Mucosa of descending colon (tissue), 3 donors: ENCODE results near the gene DRGX. TPM values are rescaled to one million over a fixed set of nuclear protein-coding genes. Genes with fewer than 3 reads are reported as not detected.

ENCODE experiments used
- ATAC-seq: fragments of 200-7000 bp; cut with Tn5 transposase; one replicate; pipeline ENCODE4 v1.9.1; 2020; ENCODE audit warnings: mild to moderate bottlenecking, moderate library complexity
- DNase-seq, 3 donors: peaks; one replicate each; pipeline ENCODE4 v3.0.0-alpha.2; 2020
- H3K36me3 ChIP-seq: fragments of 200-600 bp; one replicate; pipeline ENCODE4 v1.8.0; 2021; ENCODE audit warnings: low read depth, mild to moderate bottlenecking
- H3K4me1 ChIP-seq: fragments of 200-600 bp; one replicate; pipeline ENCODE4 v1.8.0; 2021; ENCODE audit warnings: low read depth, mild to moderate bottlenecking
- H3K4me3 ChIP-seq: fragments of 200-600 bp; one replicate; pipeline ENCODE4 v1.8.0; 2021; ENCODE audit warnings: mild to moderate bottlenecking
- H3K9me3 ChIP-seq: fragments of 200-600 bp; one replicate; pipeline ENCODE4 v1.8.0; 2021; ENCODE audit warnings: mild to moderate bottlenecking
- intact Hi-C, 2 donors: fragments of 100-400 bp; cut with DNase I in 1 of 2; cut with micrococcal nuclease in 1 of 2; formaldehyde crosslinking; loops; one replicate each; pipeline versions ENCODE4 v1.11.0 to v1.11.1; 2022; cut with DNase I, micrococcal nuclease
- total RNA-seq, 3 donors: library from RNA; stranded (reverse); fragmentation: NEBNext Ultra II Directional in 2 of 3; extraction: Animal tissue kit (Norgen Biotek cat#: 25700) in 2 of 3; gene quantifications; one replicate each; pipeline versions ENCODE4 v1.2.1 to v1.2.4, GENCODE V29; 2021 to 2023
- TF ChIP-seq, protein P1 (sequence below): fragments of 200-600 bp; IDR thresholded peaks from one replicate; pipeline ENCODE4 v1.8.0; 2022; ENCODE audit warnings: antibody characterized with exemption, mild to moderate bottlenecking
- donor health status: DM: no; HTN: no; CAD: no; lungs with moderate emphysema.
- donor health status: DM: no; HTN: no; CAD: no.
- donor health status: DM: no; HTN: yes; CAD: no.

DRGX gene
- total RNA-seq, 3 donors from 2014 or later = 0.10 to 0.35 (median 0.22) TPM

DNA sequence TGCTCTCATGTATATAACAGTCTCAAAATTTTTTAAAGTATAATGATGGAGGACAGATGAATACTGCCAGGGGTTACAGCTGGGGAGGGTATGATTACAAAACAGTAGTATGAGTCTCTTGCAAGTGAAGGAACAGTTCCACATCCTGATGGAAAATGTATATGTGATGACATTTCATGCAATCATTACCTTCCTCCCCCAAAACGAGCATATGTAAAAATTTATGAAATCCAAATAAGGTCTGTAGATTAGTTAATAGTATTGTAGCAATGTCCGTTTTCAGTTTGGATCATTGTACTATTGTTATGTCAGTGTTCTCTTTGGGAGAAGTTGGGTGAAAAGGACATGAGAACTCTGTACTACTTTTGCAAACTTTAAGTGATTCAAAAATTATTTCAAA lies 38.0 kb downstream of the DRGX start:
- Histone ChIP-seq H3K9me3 (no peaks in the 10 kb centered on the region), H3K36me3 (no peaks in the 10 kb centered on the region), H3K4me3 (no peak overlapping the region), H3K4me1 (no peaks in the 10 kb centered on the region)
- TF ChIP-seq, protein P1, sequence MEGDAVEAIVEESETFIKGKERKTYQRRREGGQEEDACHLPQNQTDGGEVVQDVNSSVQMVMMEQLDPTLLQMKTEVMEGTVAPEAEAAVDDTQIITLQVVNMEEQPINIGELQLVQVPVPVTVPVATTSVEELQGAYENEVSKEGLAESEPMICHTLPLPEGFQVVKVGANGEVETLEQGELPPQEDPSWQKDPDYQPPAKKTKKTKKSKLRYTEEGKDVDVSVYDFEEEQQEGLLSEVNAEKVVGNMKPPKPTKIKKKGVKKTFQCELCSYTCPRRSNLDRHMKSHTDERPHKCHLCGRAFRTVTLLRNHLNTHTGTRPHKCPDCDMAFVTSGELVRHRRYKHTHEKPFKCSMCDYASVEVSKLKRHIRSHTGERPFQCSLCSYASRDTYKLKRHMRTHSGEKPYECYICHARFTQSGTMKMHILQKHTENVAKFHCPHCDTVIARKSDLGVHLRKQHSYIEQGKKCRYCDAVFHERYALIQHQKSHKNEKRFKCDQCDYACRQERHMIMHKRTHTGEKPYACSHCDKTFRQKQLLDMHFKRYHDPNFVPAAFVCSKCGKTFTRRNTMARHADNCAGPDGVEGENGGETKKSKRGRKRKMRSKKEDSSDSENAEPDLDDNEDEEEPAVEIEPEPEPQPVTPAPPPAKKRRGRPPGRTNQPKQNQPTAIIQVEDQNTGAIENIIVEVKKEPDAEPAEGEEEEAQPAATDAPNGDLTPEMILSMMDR = no peak
- intact Hi-C loops = no loop called here
- DNase-seq = no peak
- ATAC-seq = no peak

DNA sequence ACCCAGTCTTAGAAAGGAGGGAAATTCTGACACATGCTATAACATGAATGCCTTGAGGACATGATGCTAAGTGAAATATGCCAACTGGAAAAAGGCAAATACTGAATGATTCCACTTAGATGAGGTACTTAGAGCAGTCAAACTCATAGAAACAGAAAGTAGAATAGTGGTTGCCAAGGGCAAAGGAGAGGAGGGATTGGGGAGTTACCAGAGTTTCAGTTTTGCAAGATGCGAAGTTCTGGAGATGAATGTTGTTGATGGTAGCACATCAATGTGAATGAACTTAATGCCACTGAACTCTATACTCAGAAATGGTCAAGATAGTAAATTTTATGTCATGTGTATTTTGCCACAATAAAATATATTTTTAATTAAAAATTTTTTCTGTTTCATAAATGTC lies 38.9 kb downstream of the DRGX start:
- ATAC-seq (no peak), DNase-seq (no peak)
- Histone ChIP-seq H3K4me1 (no peaks in the 10 kb centered on the region), H3K4me3 (no peak overlapping the region), H3K9me3 (no peaks in the 10 kb centered on the region), H3K36me3 (no peaks in the 10 kb centered on the region)
- TF ChIP-seq, protein P1 = no peak
- intact Hi-C loops = no loop called here

- Histone ChIP-seq H3K9me3 (no peaks in the 10 kb centered on the region), H3K4me1 (no peaks in the 10 kb centered on the region), H3K36me3 (no peaks in the 10 kb centered on the region), H3K4me3 (no peak overlapping the region)
- no peak for ATAC-seq
- DNase-seq = no peak
- TF ChIP-seq, protein P1 = no peak
- intact Hi-C loops = no loop called here
Measured at GRCh38 chr10:49356181-49356580, 39.7 kb downstream of the DRGX start.

DNA sequence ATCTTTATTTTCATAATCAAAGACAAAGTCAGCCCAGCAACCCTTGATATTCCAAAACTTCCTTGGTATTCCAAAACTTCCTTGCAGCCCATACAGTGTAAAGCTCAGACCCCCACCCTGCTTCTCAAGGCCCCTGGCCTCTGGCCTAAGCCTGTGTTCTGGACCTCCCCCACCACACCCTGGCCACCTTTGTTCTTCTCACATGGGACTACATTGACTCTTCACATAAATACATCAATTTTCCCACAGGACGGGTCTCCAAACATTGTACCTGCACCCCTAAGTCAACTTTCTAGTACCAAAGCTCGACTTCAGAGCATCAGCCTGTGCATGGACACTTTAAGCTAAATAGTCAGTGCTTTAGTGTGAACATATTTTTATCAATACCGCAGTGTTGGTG lies 40.7 kb downstream of the DRGX start:
- TF ChIP-seq, protein P1 = no peak
- ATAC-seq = no peak
- Histone ChIP-seq H3K36me3 (no peaks in the 10 kb centered on the region), H3K4me3 (no peak overlapping the region), H3K9me3 (peaks cover 2% of the 10 kb centered on the region), H3K4me1 (no peaks in the 10 kb centered on the region)
- intact Hi-C loops = no loop called here
- no peak for DNase-seq

GRCh38 chr10:49354593-49354992 lies 41.3 kb downstream of the DRGX start:
- intact Hi-C loops = no loop called here
- TF ChIP-seq, protein P1 = no peak
- no peak overlapping the region for H3K4me3 ChIP-seq
- H3K9me3 ChIP-seq = peaks cover 7% of the 10 kb centered on the region
- ATAC-seq (no peak), DNase-seq (no peak)
- H3K36me3 ChIP-seq = no peaks in the 10 kb centered on the region
- no peaks in the 10 kb centered on the region for H3K4me1 ChIP-seq

- no peak for DNase-seq
- TF ChIP-seq, protein P1 = no peak
- H3K4me3 ChIP-seq = no peak overlapping the region
- peaks cover 7% of the 10 kb centered on the region for H3K9me3 ChIP-seq
- ATAC-seq = no peak
- intact Hi-C loops = no loop called here
- H3K4me1 ChIP-seq = no peaks in the 10 kb centered on the region
- no peaks in the 10 kb centered on the region for H3K36me3 ChIP-seq
Measured at GRCh38 chr10:49353895-49354566, 41.9 kb downstream of the DRGX start.
